GM18505 (cell line): Measurements from ENCODE around the gene ATRN.
"Not testable (repeated sequence)": the region's sequence is repeated elsewhere in the genome, so short reads cannot be mapped to it uniquely, and the experiment has no call there.

Source experiments
- ATAC-seq: cut with Tn5 transposase; IDR thresholded peaks from one replicate; pipeline ENCODE4 v1.9.1; 2021; ENCODE audit not compliant: unreplicated experiment
- POLR2A ChIP-seq: IDR thresholded peaks from 4 replicates; pipeline ENCODE4 v1.6.1; 2011; ENCODE audit warnings: borderline replicate concordance; ENCODE audit not compliant: insufficient read depth, insufficient read length; ENCODE audit errors: extremely low read depth

The ATRN gene

GRCh38 chr20:3470627-3471396 lies at the start of gene ATRN:
Gene ATRN, plus strand, starts transcription at chr20:3471018. Its CDS starts 90 bp downstream, at chr20:3471108.
- peak; percentile 97 for TF ChIP-seq POLR2A

GRCh38 chr20:3421985-3422384 lies 48.8 kb upstream of the ATRN start:
- no peak for TF ChIP-seq POLR2A
- no peak for ATAC-seq

More at GRCh38 chr20:3470627-3471396, at the start of gene ATRN:
- peak; percentile 87 for ATAC-seq

- no peak for ATAC-seq
- TF ChIP-seq POLR2A: no peak
These were observed 47.7 kb upstream of the ATRN start for GRCh38 chr20:3423126-3423525.

- not testable (repeated sequence) for ATAC-seq
These were observed 44.1 kb upstream of the ATRN start for GRCh38 chr20:3426766-3427165.

GRCh38 chr20:3430376-3431069 lies 40.3 kb upstream of the ATRN start:
- ATAC-seq: peak; percentile 75
- TF ChIP-seq POLR2A: no peak

GRCh38 chr20:3431109-3431508 lies 39.7 kb upstream of the ATRN start:
- TF ChIP-seq POLR2A: no peak
- ATAC-seq: no peak

GRCh38 chr20:3432844-3433243 lies 38.0 kb upstream of the ATRN start:
- no peak for ATAC-seq
- no peak for TF ChIP-seq POLR2A

- TF ChIP-seq POLR2A: no peak
- ATAC-seq: no peak
These were observed 37.1 kb upstream of the ATRN start for GRCh38 chr20:3433744-3434143.

GRCh38 chr20:3434232-3434631 lies 36.6 kb upstream of the ATRN start:
- TF ChIP-seq POLR2A: no peak
- ATAC-seq: no peak

GRCh38 chr20:3436864-3437574 lies 33.8 kb upstream of the ATRN start:
- ATAC-seq: no peak
- TF ChIP-seq POLR2A: no peak

- no peak for ATAC-seq
- no peak for TF ChIP-seq POLR2A
These were observed 24.0 kb upstream of the ATRN start for GRCh38 chr20:3446779-3447178.

GRCh38 chr20:3447321-3447720 lies 23.5 kb upstream of the ATRN start:
- no peak for TF ChIP-seq POLR2A
- no peak for ATAC-seq

- no peak for TF ChIP-seq POLR2A
- ATAC-seq: no peak
These were observed 21.5 kb upstream of the ATRN start for GRCh38 chr20:3449319-3449718.

GRCh38 chr20:3452136-3452535 lies 18.7 kb upstream of the ATRN start:
- TF ChIP-seq POLR2A: no peak
- ATAC-seq: no peak
